Epithelial cell of proximal tubule (primary cell): ENCODE results near the gene PSTPIP2. TPM values are rescaled to one million over a fixed set of nuclear protein-coding genes. Genes with fewer than 3 reads are reported as not detected.
A peak's percentile ranks its signal among the peaks of the same experiment; 100 is the strongest.

Experiments used
- DNase-seq: peaks from one replicate; pipeline ENCODE4 v3.0.0-alpha.2; 2011; ENCODE audit warnings: low read depth
- H3K4me3 ChIP-seq: 2 replicates; pipeline ENCODE4 v1.5.1; 2011; ENCODE audit warnings: low read depth, mild to moderate bottlenecking, low read length
- CTCF ChIP-seq: conservative IDR thresholded peaks from 2 replicates; pipeline ENCODE4 v1.5.1; 2012; ENCODE audit warnings: low read depth, mild to moderate bottlenecking, low read length
- total RNA-seq: library from RNA; depleted of rRNA; stranded (reverse); fragments of >200 nt; gene quantifications from 2 replicates; pipeline ENCODE4 v1.2.3, GENCODE V29; 2015

The PSTPIP2 gene
- total RNA-seq, 1 donor from 2014 or later = 11.0 TPM

DNA sequence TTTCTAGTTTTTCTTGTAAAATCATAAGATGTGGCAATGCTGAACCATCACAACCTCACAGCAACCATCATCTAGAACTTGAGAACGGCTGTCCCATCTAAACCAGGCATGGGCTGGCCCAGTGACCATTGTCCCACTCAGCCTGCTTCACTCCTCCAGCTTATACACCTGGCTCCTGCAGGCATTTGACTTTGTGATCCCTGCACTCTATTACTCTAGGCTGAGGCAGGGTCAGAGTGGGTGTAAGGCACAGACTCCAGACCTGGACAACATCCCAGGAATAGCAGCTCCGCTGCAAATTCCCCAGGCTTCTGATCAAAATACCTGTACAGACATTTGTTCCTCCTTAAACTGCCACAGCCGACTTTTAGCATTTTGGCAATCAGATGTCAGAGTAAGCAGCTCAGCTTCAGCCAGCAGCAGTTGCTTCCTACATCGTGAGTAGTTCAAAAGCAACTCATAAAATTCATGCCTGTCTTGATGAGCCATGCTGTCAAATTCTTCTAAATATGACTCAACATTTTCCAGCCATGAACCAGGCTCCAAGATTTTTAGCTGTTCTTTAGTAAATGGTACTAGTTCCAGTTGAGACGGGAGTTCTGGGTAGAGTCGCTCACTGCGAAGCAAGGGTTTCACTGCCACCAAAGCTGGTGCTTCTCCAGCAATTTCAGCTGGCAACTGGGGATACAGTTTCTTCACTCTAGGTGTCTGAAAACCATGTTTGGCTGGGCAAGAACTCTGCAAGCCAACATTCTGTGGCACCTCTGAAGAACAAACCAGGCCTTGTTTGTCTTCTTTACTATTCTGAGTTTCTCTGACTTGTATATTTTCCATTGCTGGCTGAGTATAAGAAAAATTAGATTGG lies 117.8 kb downstream of the PSTPIP2 start:
- DNase-seq = peak; percentile 76

DNA sequence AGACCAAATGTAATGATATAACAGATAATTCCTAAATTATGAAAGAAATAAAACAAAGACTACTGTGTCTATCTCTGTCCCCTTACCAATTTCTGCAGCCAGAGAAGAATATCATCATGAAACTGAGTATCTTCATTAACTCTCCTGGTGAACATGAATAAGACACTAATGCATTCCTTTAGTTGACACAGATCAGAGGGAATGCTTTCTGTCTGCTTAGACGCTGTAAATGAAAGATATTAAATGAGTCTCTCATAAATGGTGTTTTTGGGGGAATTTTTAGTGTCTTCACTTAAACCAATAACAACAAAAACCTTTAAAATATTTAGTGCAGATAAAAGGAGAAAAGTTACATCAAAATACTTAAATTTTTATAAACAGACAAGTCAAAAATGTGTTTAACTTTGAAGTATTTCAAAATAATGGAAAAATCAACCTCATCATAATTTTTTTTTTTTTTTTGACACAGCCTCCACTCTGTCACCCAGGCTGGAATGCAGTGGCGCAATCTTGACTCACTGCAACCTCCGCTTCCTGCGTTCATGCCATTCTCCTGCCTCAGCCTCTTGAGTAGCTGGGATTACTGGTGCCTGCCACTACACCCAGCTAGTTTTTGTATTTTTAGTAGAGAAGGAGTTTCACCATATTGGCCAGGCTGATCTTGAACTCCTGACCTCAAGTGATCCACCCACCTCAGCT lies 120.9 kb downstream of the PSTPIP2 start:
- H3K4me3 ChIP-seq = no peak overlapping the region
- no peak for TF ChIP-seq CTCF
- no peak for DNase-seq

More for the DNA sequence above, 117.8 kb downstream of the PSTPIP2 start:
- H3K4me3 ChIP-seq = no peak overlapping the region
- no peak for TF ChIP-seq CTCF

DNA sequence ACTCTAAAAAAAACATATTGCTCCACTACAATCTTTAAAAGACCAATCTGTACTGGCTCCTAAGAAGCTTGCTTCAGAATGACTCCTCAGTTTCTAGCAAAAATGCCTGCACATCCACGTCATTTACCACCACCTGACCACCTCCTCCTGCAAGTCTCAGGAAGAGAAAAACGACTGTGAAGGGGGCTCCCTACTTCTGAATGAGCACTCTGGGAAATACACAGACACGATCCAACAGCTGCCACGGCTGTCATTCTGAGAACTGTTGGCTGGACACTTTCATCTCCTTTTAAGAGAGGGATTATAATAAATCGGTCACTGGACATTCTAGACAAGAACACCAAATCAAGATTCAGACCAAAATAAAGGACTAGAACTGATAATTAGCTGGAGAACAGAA lies 126.4 kb downstream of the PSTPIP2 start:
- no peak overlapping the region for H3K4me3 ChIP-seq
- TF ChIP-seq CTCF = no peak
- DNase-seq = no peak

GRCh38 chr18:45940724-45941123 lies 131.3 kb downstream of the PSTPIP2 start:
- no peak for TF ChIP-seq CTCF
- H3K4me3 ChIP-seq = no peak overlapping the region
- DNase-seq = no peak

GRCh38 chr18:45939236-45939635 lies 132.8 kb downstream of the PSTPIP2 start:
- no peak for DNase-seq
- no peak for TF ChIP-seq CTCF
- no peak overlapping the region for H3K4me3 ChIP-seq

DNA sequence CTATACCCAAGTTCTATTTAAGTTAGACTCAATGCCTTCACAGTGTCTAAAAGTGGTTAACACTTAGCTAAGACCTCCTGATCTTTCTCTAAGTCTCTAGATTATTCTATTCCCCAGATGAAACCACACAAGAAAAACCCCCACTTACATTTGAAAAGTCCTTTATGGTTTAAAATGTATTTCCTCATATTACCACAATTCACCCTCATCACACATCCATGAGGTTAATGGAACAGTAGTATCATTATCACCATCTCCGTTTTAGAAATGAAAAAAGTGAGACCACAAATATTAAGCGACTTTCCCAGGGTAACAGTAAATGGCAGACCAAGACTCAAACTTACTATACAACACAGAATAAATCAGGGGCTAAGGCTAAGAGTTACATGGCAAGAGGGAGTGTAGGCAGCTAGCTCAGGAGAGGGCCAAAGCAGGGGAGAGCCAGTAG lies 133.5 kb downstream of the PSTPIP2 start:
- TF ChIP-seq CTCF = no peak
- no peak overlapping the region for H3K4me3 ChIP-seq
- no peak for DNase-seq
